Activated T-cell treated with anti-CD3 and anti-CD28 coated beads, Interleukin-2, amount 50 U/mL, for 72 hours (primary cell): ENCODE measurements around the gene C21orf58. TPM values are rescaled to one million over a fixed set of nuclear protein-coding genes. Genes with fewer than 3 reads are reported as not detected.
A peak's percentile ranks its signal among the peaks of the same experiment; 100 is the strongest.
"Not testable (repeated sequence)": the region's sequence is repeated elsewhere in the genome, so short reads cannot be mapped to it uniquely, and the experiment has no call there.

Source experiments
- ATAC-seq, 2 donors: fragments of 150-1000 bp; cut with Tn5 transposase; replicated peaks in 1 of 2; 2 replicates each; pipeline ENCODE4 v1.10.0; 2021; ENCODE audit warnings: moderate library complexity in 2 of 2, mild to moderate bottlenecking in 1 of 2
- DNase-seq, 2 donors: peaks; one replicate each; pipeline ENCODE4 v3.0.0; 2021 to 2022; ENCODE audit warnings: mixed read lengths in 1 of 2
- H3K27ac Mint-ChIP-seq: one replicate; pipeline ENCODE4 v1.8.0; 2022; ENCODE audit warnings: mild to moderate bottlenecking, moderate library complexity, mixed read lengths
- H3K27me3 Mint-ChIP-seq: one replicate; pipeline ENCODE4 v1.8.0; 2022; ENCODE audit warnings: low read depth, mixed read lengths
- H3K36me3 Mint-ChIP-seq, 2 donors: one replicate each; pipeline ENCODE4 v1.8.0; 2022; ENCODE audit warnings: mixed read lengths in 2 of 2, mild to moderate bottlenecking in 1 of 2; ENCODE audit not compliant: insufficient read depth in 2 of 2
- H3K4me1 Mint-ChIP-seq: one replicate; pipeline ENCODE4 v1.8.0; 2022; ENCODE audit warnings: low read depth, mixed read lengths
- H3K4me3 Mint-ChIP-seq, 2 donors: one replicate each; pipeline ENCODE4 v1.8.0; 2022; ENCODE audit warnings: mild to moderate bottlenecking in 2 of 2, mixed read lengths in 2 of 2, moderate library complexity in 2 of 2
- H3K9me3 Mint-ChIP-seq, 2 donors: one replicate each; pipeline ENCODE4 v1.8.0; 2022; ENCODE audit warnings: mixed read lengths in 2 of 2
- total RNA-seq, 2 donors: library from RNA; stranded (reverse); gene quantifications; one replicate each; pipeline ENCODE4 v1.2.3, GENCODE V29; 2022

C21orf58 gene
- total RNA-seq, 2 donors from 2014 or later = 37.5 to 39.8 TPM

- H3K36me3 Mint-ChIP-seq = peaks cover 7 to 11% of the 10 kb centered on the region in 2 donors
- no peaks in the 10 kb centered on the region for H3K27me3 Mint-ChIP-seq
- ATAC-seq (no peak), DNase-seq (no peak)
- no peaks in the 10 kb centered on the region for H3K9me3 Mint-ChIP-seq
- H3K4me1 Mint-ChIP-seq = no peaks in the 10 kb centered on the region
- H3K27ac Mint-ChIP-seq = no peak overlapping the region
- H3K4me3 Mint-ChIP-seq = no peak overlapping the region
Observed at GRCh38 chr21:46312949-46313348, 10.7 kb downstream of the C21orf58 start.

GRCh38 chr21:46311568-46311967 lies 12.1 kb downstream of the C21orf58 start:
- DNase-seq (no peak), ATAC-seq (no peak)
- Mint-ChIP-seq H3K27me3 (no peaks in the 10 kb centered on the region), H3K9me3 (no peaks in the 10 kb centered on the region), H3K4me1 (no peaks in the 10 kb centered on the region), H3K36me3 (peaks cover 7 to 18% of the 10 kb centered on the region in 2 donors), H3K27ac (no peak overlapping the region), H3K4me3 (no peak overlapping the region)

- H3K27ac Mint-ChIP-seq, ATAC-seq, H3K9me3 Mint-ChIP-seq, H3K4me1 Mint-ChIP-seq, H3K27me3 Mint-ChIP-seq, H3K4me3 Mint-ChIP-seq, DNase-seq: not testable (repeated sequence)
- peaks cover 5 to 20% of the 10 kb centered on the region in 2 donors for H3K36me3 Mint-ChIP-seq
Observed at GRCh38 chr21:46310260-46310659, 13.4 kb downstream of the C21orf58 start.

- Mint-ChIP-seq H3K36me3 (peaks cover 10 to 28% of the 10 kb centered on the region in 2 donors), H3K27ac (no peak overlapping the region), H3K4me3 (no peak overlapping the region), H3K9me3 (no peaks in the 10 kb centered on the region), H3K27me3 (no peaks in the 10 kb centered on the region), H3K4me1 (no peaks in the 10 kb centered on the region)
- ATAC-seq (no peak), DNase-seq (no peak)
Observed at GRCh38 chr21:46308431-46308830, 15.2 kb downstream of the C21orf58 start.

GRCh38 chr21:46307625-46308024 lies 16.0 kb downstream of the C21orf58 start:
- Mint-ChIP-seq H3K27ac (no peak overlapping the region), H3K4me3 (no peak overlapping the region), H3K4me1 (no peaks in the 10 kb centered on the region), H3K9me3 (no peaks in the 10 kb centered on the region), H3K27me3 (no peaks in the 10 kb centered on the region), H3K36me3 (peaks cover 10 to 28% of the 10 kb centered on the region in 2 donors)
- no peak for DNase-seq
- peak in 1 of 2 donors; percentile 48 for ATAC-seq

GRCh38 chr21:46304955-46305354 lies 18.7 kb downstream of the C21orf58 start:
- no peaks in the 10 kb centered on the region for H3K27me3 Mint-ChIP-seq
- H3K4me1 Mint-ChIP-seq = no peaks in the 10 kb centered on the region
- no peaks in the 10 kb centered on the region for H3K9me3 Mint-ChIP-seq
- H3K27ac Mint-ChIP-seq = no peak overlapping the region
- no peak overlapping the region for H3K4me3 Mint-ChIP-seq
- ATAC-seq (peak in 1 of 2 donors; percentile 39), DNase-seq (no peak)
- H3K36me3 Mint-ChIP-seq = peaks cover 7 to 26% of the 10 kb centered on the region in 2 donors

GRCh38 chr21:46304437-46304836 lies 19.2 kb downstream of the C21orf58 start:
- Mint-ChIP-seq H3K36me3 (peaks cover 7 to 29% of the 10 kb centered on the region in 2 donors), H3K4me3 (no peak overlapping the region), H3K9me3 (no peaks in the 10 kb centered on the region), H3K4me1 (no peaks in the 10 kb centered on the region), H3K27me3 (no peaks in the 10 kb centered on the region), H3K27ac (no peak overlapping the region)
- DNase-seq (no peak), ATAC-seq (no peak)

GRCh38 chr21:46301759-46302158 lies 21.9 kb downstream of the C21orf58 start:
- Mint-ChIP-seq H3K9me3 (no peaks in the 10 kb centered on the region), H3K27me3 (peaks cover 5% of the 10 kb centered on the region), H3K4me1 (no peaks in the 10 kb centered on the region), H3K36me3 (peaks cover 10 to 27% of the 10 kb centered on the region in 2 donors), H3K4me3 (no peak overlapping the region), H3K27ac (no peak overlapping the region)
- DNase-seq (no peak), ATAC-seq (no peak)

- DNase-seq (no peak), ATAC-seq (no peak)
- Mint-ChIP-seq H3K36me3 (peaks cover 5 to 17% of the 10 kb centered on the region in 2 donors), H3K27me3 (peaks cover 5% of the 10 kb centered on the region), H3K9me3 (no peaks in the 10 kb centered on the region), H3K4me3 (peak overlapping the region in 1 of 2 donors; percentile 50), H3K27ac (no peak overlapping the region), H3K4me1 (peaks cover 11% of the 10 kb centered on the region)
Observed at GRCh38 chr21:46299167-46299566, 24.5 kb downstream of the C21orf58 start.

GRCh38 chr21:46297338-46298271 lies 26.1 kb downstream of the C21orf58 start:
- Mint-ChIP-seq H3K9me3 (no peaks in the 10 kb centered on the region), H3K36me3 (peaks cover 5 to 14% of the 10 kb centered on the region in 2 donors), H3K4me1 (peaks cover 11% of the 10 kb centered on the region), H3K27ac (no peak overlapping the region), H3K4me3 (peak overlapping the region; percentile 70 to 75), H3K27me3 (peaks cover 5% of the 10 kb centered on the region)
- ATAC-seq (peak; percentile 31 to 37), DNase-seq (no peak)

GRCh38 chr21:46295996-46296752 lies 27.5 kb downstream of the C21orf58 start:
- Mint-ChIP-seq H3K27me3 (peaks cover 5% of the 10 kb centered on the region), H3K36me3 (peaks cover 5 to 19% of the 10 kb centered on the region in 2 donors), H3K4me3 (peak overlapping the region; percentile 36 to 58), H3K4me1 (peaks cover 11% of the 10 kb centered on the region), H3K9me3 (no peaks in the 10 kb centered on the region), H3K27ac (no peak overlapping the region)
- DNase-seq (peak in 1 of 2 donors; percentile 65), ATAC-seq (peak in 1 of 2 donors; percentile 87)

GRCh38 chr21:46295177-46295770 lies 28.4 kb downstream of the C21orf58 start:
- H3K36me3 Mint-ChIP-seq = peaks cover 5 to 17% of the 10 kb centered on the region in 2 donors
- DNase-seq = peak in 1 of 2 donors; percentile 10
- ATAC-seq = peak; percentile 17 to 34
- peaks cover 11% of the 10 kb centered on the region for H3K4me1 Mint-ChIP-seq
- H3K27me3 Mint-ChIP-seq = peaks cover 5% of the 10 kb centered on the region
- no peaks in the 10 kb centered on the region for H3K9me3 Mint-ChIP-seq
- peak overlapping the region in 1 of 2 donors; percentile 48 for H3K4me3 Mint-ChIP-seq
- no peak overlapping the region for H3K27ac Mint-ChIP-seq
